HFFc6 (cell line): Measurements from ENCODE around the gene NUMB. TPM values are rescaled to one million over a fixed set of nuclear protein-coding genes. Genes with fewer than 3 reads are reported as not detected.

Source experiments
- DNase-seq: peaks from one replicate; pipeline ENCODE4 v3.0.0-alpha.2; 2018
- H3K27ac Mint-ChIP-seq: 2 replicates; pipeline ENCODE4 v1.8.0; 2020; ENCODE audit warnings: mild to moderate bottlenecking, mixed read lengths
- H3K27me3 Mint-ChIP-seq: 2 replicates; pipeline ENCODE4 v1.8.0; 2021; ENCODE audit warnings: mild to moderate bottlenecking, moderate library complexity, mixed read lengths; ENCODE audit not compliant: insufficient read depth
- H3K36me3 Mint-ChIP-seq: 2 replicates; pipeline ENCODE4 v1.8.0; 2021; ENCODE audit warnings: low read depth, mixed read lengths
- H3K4me1 Mint-ChIP-seq: 2 replicates; pipeline ENCODE4 v1.8.0; 2020; ENCODE audit warnings: low read depth, mixed read lengths
- H3K4me3 Mint-ChIP-seq: 2 replicates; pipeline ENCODE4 v1.8.0; 2020; ENCODE audit warnings: mild to moderate bottlenecking, moderate library complexity, mixed read lengths
- H3K9me3 Mint-ChIP-seq: 2 replicates; pipeline ENCODE4 v1.8.0; 2020; ENCODE audit warnings: mild to moderate bottlenecking, mixed read lengths
- CTCF ChIP-seq: fragments of 200-600 bp; sonication (generic); IDR thresholded peaks from 2 replicates; pipeline ENCODE4 v1.5.0; 2021; ENCODE audit warnings: antibody characterized with exemption, mild to moderate bottlenecking
- total RNA-seq, 6 experiments: library from RNA; stranded (reverse); fragmentation: NEBNext Ultra II Directional; extraction: Animal tissue kit (Norgen Biotek cat#: 25700); gene quantifications; 2 replicates in 1 of 6; 3 replicates in 5 of 6; pipeline ENCODE4 v1.2.3, GENCODE V29; 2021

NUMB gene
- total RNA-seq, 6 experiments from 2014 or later = 60.1 to 80.8 (median 71.4) TPM

- Mint-ChIP-seq H3K4me1 (0 out of 2 replicates have a peak, but pooled peaks cover under 1% of the 10 kb centered on the region), H3K9me3 (no peaks in the 10 kb centered on the region), H3K4me3 (no peak overlapping the region), H3K27me3 (peaks cover 2% of the 10 kb centered on the region; the same call in 1 of the 2 replicates), H3K27ac (no peak overlapping the region), H3K36me3 (no peaks in the 10 kb centered on the region)
- DNase-seq = no peak
- no peak for TF ChIP-seq CTCF
Measured at GRCh38 chr14:73264885-73265720, 193.2 kb downstream of the NUMB start.

- Mint-ChIP-seq H3K4me3 (no peak overlapping the region), H3K27me3 (peaks cover 2% of the 10 kb centered on the region; the same call in 1 of the 2 replicates), H3K36me3 (no peaks in the 10 kb centered on the region), H3K9me3 (no peaks in the 10 kb centered on the region), H3K27ac (no peak overlapping the region), H3K4me1 (no peaks in the 10 kb centered on the region)
- TF ChIP-seq CTCF = no peak
- no peak for DNase-seq
Measured at GRCh38 chr14:73264080-73264884, 194.1 kb downstream of the NUMB start.

DNA sequence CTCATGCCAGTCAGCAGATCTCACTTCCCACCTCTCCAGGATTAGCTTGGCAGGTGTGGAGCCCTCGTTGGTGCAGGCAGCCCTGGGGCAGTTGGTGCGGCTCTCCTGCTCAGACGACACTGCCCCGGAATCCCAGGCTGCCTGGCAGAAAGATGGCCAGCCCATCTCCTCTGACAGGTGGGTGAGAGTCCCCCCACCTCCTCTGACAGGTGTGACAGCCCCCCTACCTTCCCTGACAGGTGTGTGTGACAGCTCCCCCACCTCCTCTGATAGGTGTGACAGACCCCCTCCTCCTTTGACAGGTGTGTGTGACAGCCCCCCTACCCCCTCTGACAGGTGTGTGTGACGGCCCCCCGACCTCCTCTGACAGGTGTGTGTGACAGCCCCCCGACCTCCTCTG, 194.7 kb downstream of the NUMB start:
- TF ChIP-seq CTCF = no peak
- Mint-ChIP-seq H3K4me3 (no peak overlapping the region), H3K36me3 (no peaks in the 10 kb centered on the region), H3K4me1 (no peaks in the 10 kb centered on the region), H3K27me3 (peaks cover 2% of the 10 kb centered on the region; the same call in 1 of the 2 replicates), H3K9me3 (no peaks in the 10 kb centered on the region), H3K27ac (no peak overlapping the region)
- no peak for DNase-seq

DNA sequence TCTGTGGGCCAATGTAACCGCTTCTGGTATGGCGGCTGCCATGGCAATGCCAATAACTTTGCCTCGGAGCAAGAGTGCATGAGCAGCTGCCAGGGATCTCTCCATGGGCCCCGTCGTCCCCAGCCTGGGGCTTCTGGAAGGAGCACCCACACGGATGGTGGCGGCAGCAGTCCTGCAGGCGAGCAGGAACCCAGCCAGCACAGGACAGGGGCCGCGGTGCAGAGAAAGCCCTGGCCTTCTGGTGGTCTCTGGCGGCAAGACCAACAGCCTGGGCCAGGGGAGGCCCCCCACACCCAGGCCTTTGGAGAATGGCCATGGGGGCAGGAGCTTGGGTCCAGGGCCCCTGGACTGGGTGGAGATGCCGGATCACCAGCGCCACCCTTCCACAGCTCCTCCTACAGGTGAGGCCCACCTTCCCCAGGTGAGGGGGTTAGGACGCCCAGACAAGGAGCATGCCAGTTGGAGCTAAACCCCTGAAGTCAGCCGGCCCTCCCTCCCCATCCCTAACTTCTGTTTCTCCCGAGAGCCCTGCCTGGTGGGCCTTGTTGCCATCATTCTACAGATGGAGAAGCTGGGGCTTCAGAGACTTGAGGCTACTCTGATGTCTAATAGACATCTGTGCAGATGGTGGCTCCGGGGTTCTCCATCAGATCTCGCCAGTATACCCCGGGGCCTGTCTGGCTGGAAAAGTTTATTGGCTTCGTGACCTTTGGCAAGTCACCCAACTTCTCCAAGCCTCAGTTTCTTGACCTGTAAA, 195.7 kb downstream of the NUMB start:
- H3K9me3 Mint-ChIP-seq = no peaks in the 10 kb centered on the region
- no peaks in the 10 kb centered on the region for H3K36me3 Mint-ChIP-seq

More for the DNA sequence above, 195.7 kb downstream of the NUMB start:
- no peak for DNase-seq
- Mint-ChIP-seq H3K27ac (no peak overlapping the region), H3K4me3 (no peak overlapping the region), H3K27me3 (no peaks in the 10 kb centered on the region; the same call in 1 of the 2 replicates), H3K4me1 (peaks cover 5% of the 10 kb centered on the region; the same call in 1 of the 2 replicates)
- no peak for TF ChIP-seq CTCF
